Liver (tissue), 3 donors: ENCODE data around the gene MRPS9.

ENCODE experiments used
- FOXA1 ChIP-seq: IDR thresholded peaks from 2 replicates; pipeline ENCODE4 v1.6.1; 2016; ENCODE audit warnings: antibody characterized with exemption
- GABPA ChIP-seq, 2 donors: IDR thresholded peaks in 1 of 2; conservative IDR thresholded peaks in 1 of 2; 2 replicates each; pipeline ENCODE4 v1.6.1; 2016; ENCODE audit warnings: antibody characterized with exemption in 2 of 2, mild to moderate bottlenecking in 1 of 2, moderate library complexity in 1 of 2
- JUND ChIP-seq, 2 donors: IDR thresholded peaks; 2 replicates each; pipeline ENCODE4 v1.6.1; 2016; ENCODE audit warnings: antibody characterized with exemption in 2 of 2
- RAD21 ChIP-seq, 2 donors: IDR thresholded peaks; 2 replicates each; pipeline ENCODE4 v1.6.1; 2016; ENCODE audit warnings: antibody characterized with exemption in 2 of 2, mild to moderate bottlenecking in 2 of 2
- TAF1 ChIP-seq: conservative IDR thresholded peaks from 2 replicates; pipeline ENCODE4 v1.6.1; 2016; ENCODE audit warnings: antibody characterized with exemption, mild to moderate bottlenecking
- YY1 ChIP-seq: IDR thresholded peaks from 2 replicates; pipeline ENCODE4 v1.6.1; 2016; ENCODE audit warnings: antibody characterized with exemption, mild to moderate bottlenecking
- TF ChIP-seq, protein P1 (sequence below): fragments of 150-350 bp; IDR thresholded peaks from 2 replicates; pipeline ENCODE4 v1.5.1; 2017; ENCODE audit warnings: improper control_type of control experiment, low read depth, low read length; ENCODE audit not compliant: missing input control
- TF ChIP-seq, protein P2 (sequence below): IDR thresholded peaks from 2 replicates; pipeline ENCODE4 v1.6.1; 2016; ENCODE audit warnings: antibody characterized with exemption
- donor health status: healthy.
- donor health status: healthy.

DNA sequence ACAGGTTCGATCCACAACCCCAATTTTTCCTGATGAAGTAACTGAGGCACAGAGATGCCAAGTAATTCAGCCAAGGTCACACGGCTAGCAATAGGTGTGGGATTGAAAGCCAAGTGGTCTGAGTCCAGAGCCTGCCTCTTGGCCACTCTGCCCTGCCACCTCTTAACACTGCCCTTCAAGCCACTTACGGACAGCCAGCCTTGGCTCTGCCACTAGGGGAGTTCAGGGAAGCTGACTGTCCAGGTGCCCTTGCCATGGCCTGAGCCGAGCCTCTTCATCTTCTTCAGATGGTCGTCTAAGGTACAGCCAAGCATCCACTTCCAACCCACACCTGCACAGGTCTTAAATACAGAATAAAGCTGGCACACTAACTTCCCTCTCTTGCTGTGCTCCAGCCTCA lies 104.4 kb downstream of the MRPS9 start:
- TF ChIP-seq, protein P1, sequence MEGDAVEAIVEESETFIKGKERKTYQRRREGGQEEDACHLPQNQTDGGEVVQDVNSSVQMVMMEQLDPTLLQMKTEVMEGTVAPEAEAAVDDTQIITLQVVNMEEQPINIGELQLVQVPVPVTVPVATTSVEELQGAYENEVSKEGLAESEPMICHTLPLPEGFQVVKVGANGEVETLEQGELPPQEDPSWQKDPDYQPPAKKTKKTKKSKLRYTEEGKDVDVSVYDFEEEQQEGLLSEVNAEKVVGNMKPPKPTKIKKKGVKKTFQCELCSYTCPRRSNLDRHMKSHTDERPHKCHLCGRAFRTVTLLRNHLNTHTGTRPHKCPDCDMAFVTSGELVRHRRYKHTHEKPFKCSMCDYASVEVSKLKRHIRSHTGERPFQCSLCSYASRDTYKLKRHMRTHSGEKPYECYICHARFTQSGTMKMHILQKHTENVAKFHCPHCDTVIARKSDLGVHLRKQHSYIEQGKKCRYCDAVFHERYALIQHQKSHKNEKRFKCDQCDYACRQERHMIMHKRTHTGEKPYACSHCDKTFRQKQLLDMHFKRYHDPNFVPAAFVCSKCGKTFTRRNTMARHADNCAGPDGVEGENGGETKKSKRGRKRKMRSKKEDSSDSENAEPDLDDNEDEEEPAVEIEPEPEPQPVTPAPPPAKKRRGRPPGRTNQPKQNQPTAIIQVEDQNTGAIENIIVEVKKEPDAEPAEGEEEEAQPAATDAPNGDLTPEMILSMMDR = no peak
- no peak for TF ChIP-seq JUND (IDR thresholded peaks at IDR 0.05)
- no peak for TF ChIP-seq TAF1
- TF ChIP-seq GABPA (IDR thresholded peaks at IDR 0.05 in 1 of 2, conservative IDR thresholded peaks at IDR 0.05 in 1 of 2) = no peak
- TF ChIP-seq, protein P2, sequence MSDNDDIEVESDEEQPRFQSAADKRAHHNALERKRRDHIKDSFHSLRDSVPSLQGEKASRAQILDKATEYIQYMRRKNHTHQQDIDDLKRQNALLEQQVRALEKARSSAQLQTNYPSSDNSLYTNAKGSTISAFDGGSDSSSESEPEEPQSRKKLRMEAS = no peak
- no peak for TF ChIP-seq RAD21 (IDR thresholded peaks at IDR 0.05)
- no peak for TF ChIP-seq FOXA1
- no peak for TF ChIP-seq YY1
